MCF 10A (cell line): ENCODE measurements around the gene ZMIZ1. TPM values are rescaled to one million over a fixed set of nuclear protein-coding genes. Genes with fewer than 3 reads are reported as not detected.

Source experiments
- BruUV-seq: library from RNA; stranded (reverse); fragments of 400-500 nt; replicated peaks from 2 replicates; lab custom pipeline; 2021; lab: Mats Ljungman, UMichigan
- CTCF ChIA-PET: fragments of 300-600 bp; sonication (Branson Sonifier 250); formaldehyde crosslinking; extraction: SDS; loops from one replicate; lab custom pipeline; 2021; ENCODE audit warnings: antibody characterized with exemption, inconsistent platforms; lab: Yijun Ruan, JAX
- POLR2A ChIA-PET: fragments of 300-600, 350-650 bp; sonication (Branson Sonifier 250); formaldehyde crosslinking; extraction: SDS; loops from one replicate; lab custom pipeline; 2020; ENCODE audit warnings: antibody characterized with exemption, inconsistent platforms; lab: Yijun Ruan, JAX
- DNase-seq: peaks from one replicate; pipeline ENCODE4 v3.0.0-alpha.2; 2018; ENCODE audit not compliant: unreplicated experiment
- H3K27ac Mint-ChIP-seq: one replicate; pipeline ENCODE4 v1.8.0; 2022; ENCODE audit warnings: mild to moderate bottlenecking, low read depth, mixed read lengths; ENCODE audit not compliant: unreplicated experiment
- H3K27me3 Mint-ChIP-seq: one replicate; pipeline ENCODE4 v1.8.0; 2022; ENCODE audit warnings: mixed read lengths; ENCODE audit not compliant: insufficient read depth, unreplicated experiment
- H3K36me3 Mint-ChIP-seq: one replicate; pipeline ENCODE4 v1.8.0; 2022; ENCODE audit warnings: mild to moderate bottlenecking, moderate library complexity, mixed read lengths; ENCODE audit not compliant: insufficient read depth, unreplicated experiment
- H3K4me1 Mint-ChIP-seq: one replicate; pipeline ENCODE4 v1.8.0; 2022; ENCODE audit warnings: mixed read lengths; ENCODE audit not compliant: insufficient read depth, unreplicated experiment
- H3K4me3 Mint-ChIP-seq: one replicate; pipeline ENCODE4 v1.8.0; 2022; ENCODE audit warnings: mild to moderate bottlenecking, moderate library complexity, mixed read lengths; ENCODE audit not compliant: unreplicated experiment
- H3K9me3 Mint-ChIP-seq: one replicate; pipeline ENCODE4 v1.8.0; 2022; ENCODE audit warnings: mixed read lengths; ENCODE audit not compliant: unreplicated experiment
- intact Hi-C: fragments of 100-400 bp; cut with micrococcal nuclease; formaldehyde crosslinking; loops from 2 replicates; pipeline ENCODE4 v1.14.1; 2022
- total RNA-seq: library from RNA; stranded (reverse); gene quantifications from 2 replicates; pipeline ENCODE4 v1.2.3, GENCODE V29; 2022
- TF ChIP-seq, protein P1 (sequence below): fragments of 200-600 bp; IDR thresholded peaks from one replicate; pipeline ENCODE4 v1.8.0; 2022; ENCODE audit warnings: antibody characterized with exemption, mild to moderate bottlenecking; ENCODE audit not compliant: unreplicated experiment

Gene ZMIZ1
- total RNA-seq, 1 experiment from 2014 or later: 15.5 TPM

DNA sequence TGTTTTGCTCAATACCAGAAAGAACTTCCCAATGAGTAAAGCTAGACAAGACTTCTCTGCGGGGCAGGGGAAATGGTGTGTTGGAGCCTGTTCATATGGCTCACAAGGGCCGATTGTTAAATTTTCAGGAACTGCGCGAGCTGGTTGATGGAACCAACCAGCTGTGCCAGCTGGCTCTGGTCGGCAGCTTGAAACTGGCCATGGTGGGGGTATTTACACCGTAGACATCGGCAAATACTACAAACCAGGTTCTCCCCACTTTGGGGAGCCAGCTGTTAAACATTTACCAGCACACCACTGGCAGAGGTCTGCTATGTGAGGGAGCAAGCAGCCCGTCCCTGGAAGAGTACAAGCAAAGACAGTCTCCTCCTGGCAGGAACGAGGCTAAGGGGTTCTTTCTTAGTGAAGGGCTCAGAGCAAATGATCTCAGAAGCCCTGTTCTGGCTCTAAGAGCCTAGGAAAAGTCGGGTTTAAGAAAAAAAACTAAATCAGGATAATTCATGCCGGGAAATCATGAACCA lies 8.8 kb upstream of the ZMIZ1 start:
- intact Hi-C loops: no loop called here
- H3K27me3 Mint-ChIP-seq: no peaks in the 10 kb centered on the region
- H3K4me3 Mint-ChIP-seq: no peak overlapping the region
- no peak overlapping the region for H3K27ac Mint-ChIP-seq
- TF ChIP-seq, protein P1, sequence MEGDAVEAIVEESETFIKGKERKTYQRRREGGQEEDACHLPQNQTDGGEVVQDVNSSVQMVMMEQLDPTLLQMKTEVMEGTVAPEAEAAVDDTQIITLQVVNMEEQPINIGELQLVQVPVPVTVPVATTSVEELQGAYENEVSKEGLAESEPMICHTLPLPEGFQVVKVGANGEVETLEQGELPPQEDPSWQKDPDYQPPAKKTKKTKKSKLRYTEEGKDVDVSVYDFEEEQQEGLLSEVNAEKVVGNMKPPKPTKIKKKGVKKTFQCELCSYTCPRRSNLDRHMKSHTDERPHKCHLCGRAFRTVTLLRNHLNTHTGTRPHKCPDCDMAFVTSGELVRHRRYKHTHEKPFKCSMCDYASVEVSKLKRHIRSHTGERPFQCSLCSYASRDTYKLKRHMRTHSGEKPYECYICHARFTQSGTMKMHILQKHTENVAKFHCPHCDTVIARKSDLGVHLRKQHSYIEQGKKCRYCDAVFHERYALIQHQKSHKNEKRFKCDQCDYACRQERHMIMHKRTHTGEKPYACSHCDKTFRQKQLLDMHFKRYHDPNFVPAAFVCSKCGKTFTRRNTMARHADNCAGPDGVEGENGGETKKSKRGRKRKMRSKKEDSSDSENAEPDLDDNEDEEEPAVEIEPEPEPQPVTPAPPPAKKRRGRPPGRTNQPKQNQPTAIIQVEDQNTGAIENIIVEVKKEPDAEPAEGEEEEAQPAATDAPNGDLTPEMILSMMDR: no peak
- CTCF ChIA-PET: no interaction called here
- POLR2A ChIA-PET: interaction anchor here (0.7 kb wide), 1 partner anchor 19 kb away, joined by 3 read pairs; no protein-coding TSS in a partner anchor
- BruUV-seq: no TSS peak
- H3K4me1 Mint-ChIP-seq: no peaks in the 10 kb centered on the region
- H3K9me3 Mint-ChIP-seq: no peaks in the 10 kb centered on the region
- no peaks in the 10 kb centered on the region for H3K36me3 Mint-ChIP-seq
- DNase-seq: no peak

DNA sequence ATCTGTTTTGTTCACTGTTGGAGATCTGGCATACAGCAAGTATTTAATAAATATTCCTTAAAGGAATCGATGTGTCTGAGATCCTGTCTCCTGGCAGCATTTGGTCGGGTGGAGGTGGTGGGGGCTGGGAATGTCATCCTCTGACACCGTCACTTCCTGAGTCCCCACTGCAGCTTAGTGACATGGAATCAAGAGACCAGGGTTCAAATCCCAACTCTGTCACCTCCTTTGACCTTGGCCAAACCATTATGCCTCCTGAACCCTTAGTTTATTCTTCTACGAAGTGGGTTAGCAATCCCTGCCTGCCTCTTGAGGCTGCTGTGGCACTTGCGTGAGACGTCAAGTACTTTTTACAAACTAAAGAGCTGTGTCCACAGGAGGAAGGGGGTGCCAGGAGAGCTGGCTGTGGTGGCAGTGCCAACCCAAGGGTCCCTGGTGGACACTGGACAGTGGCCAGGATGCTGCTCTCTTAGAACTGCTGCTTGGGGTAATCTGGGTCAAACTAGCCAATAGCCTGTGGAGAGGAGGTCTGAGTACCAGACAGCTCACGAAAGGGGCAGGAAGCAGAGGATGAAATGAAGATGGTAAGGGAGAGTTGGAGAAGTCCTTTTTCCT lies 8.0 kb upstream of the ZMIZ1 start:
- no peak for DNase-seq
- CTCF ChIA-PET: no interaction called here
- TF ChIP-seq, protein P1: no peak
- no peaks in the 10 kb centered on the region for H3K27me3 Mint-ChIP-seq
- H3K4me1 Mint-ChIP-seq: no peaks in the 10 kb centered on the region
- intact Hi-C loops: no loop called here
- no TSS peak for BruUV-seq
- no peak overlapping the region for H3K4me3 Mint-ChIP-seq
- H3K9me3 Mint-ChIP-seq: no peaks in the 10 kb centered on the region
- no peaks in the 10 kb centered on the region for H3K36me3 Mint-ChIP-seq
- H3K27ac Mint-ChIP-seq: peak overlapping the region; percentile 67
- POLR2A ChIA-PET: interaction anchor here (0.7 kb wide), 1 partner anchor 20 kb away, joined by 3 read pairs; no protein-coding TSS in a partner anchor

DNA sequence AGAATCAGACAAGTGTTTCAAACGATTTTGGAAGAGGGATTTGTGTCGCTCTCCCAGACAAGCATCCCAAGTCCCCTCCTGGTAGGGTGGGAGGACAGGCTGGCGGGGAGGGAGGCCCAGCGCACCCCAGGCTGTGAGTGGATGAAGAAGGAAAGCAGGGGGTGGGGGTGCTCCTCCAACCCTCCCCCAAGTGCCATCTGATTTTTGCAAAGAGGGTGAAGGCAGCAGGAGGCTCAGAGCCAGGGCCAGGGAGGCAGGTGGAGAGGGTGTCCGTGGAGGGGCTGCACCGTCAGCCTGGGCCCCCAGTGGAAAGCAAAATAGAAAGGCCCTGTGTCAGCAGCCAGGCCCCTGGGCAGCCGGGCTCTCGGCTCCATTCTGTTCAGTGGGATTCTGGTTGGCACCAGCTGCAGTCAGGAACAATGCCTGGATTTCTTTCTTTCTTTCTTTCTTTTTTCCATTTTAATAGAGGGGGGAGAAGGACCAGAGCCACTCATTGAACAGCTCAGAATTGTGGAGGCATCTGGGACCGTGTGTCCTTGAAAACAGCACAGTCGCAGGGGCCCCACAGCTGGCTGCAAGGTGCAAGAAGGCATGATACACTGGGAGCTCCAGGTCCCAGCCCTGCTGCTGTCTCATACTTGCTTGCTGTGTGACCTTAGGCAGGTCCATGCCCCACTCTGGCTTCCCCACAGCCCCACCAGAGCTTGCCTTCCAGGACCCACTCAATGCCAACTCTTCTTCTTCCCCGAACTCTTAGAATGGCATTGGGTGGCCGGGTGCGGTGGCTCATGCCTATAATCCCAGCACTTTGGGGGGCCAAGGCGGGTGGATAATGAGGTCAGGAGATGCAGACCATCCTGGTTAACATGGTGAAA lies 7.1 kb upstream of the ZMIZ1 start:
- no peaks in the 10 kb centered on the region for H3K4me1 Mint-ChIP-seq
- ChIA-PET CTCF (interaction anchor here (0.6 kb wide), 1 partner anchor 306 kb away, joined by 3 read pairs; no protein-coding TSS in a partner anchor), POLR2A (no interaction called here)
- no peak for DNase-seq
- intact Hi-C loops: no loop called here
- BruUV-seq: no TSS peak
- TF ChIP-seq, protein P1: no peak
- H3K9me3 Mint-ChIP-seq: no peaks in the 10 kb centered on the region
- no peaks in the 10 kb centered on the region for H3K27me3 Mint-ChIP-seq
- H3K36me3 Mint-ChIP-seq: no peaks in the 10 kb centered on the region
- no peak overlapping the region for H3K4me3 Mint-ChIP-seq
- peak overlapping the region; percentile 67 for H3K27ac Mint-ChIP-seq

DNA sequence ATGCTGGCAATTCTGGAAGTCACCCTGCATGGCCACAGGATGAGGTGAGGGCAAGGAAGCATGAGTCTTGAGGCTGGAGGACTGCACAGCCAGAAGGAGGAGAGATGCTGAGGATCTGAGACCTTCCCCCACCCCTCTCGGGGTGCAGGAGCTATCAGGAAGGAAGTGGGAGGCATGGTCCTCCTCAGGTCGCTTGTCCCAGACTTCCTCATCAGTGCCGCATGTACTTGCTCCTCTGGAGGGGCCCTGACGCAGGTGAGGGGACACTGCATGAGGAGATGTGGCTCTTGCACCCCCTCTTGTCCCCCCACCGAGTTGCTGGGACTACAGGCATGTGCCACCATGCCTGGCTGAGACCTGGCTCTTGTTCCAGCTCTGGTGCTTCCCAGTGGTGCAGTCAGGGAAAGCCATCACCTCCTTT lies 5.7 kb upstream of the ZMIZ1 start:
- no peak for DNase-seq
- no TSS peak for BruUV-seq
- intact Hi-C loops: no loop called here
- H3K36me3 Mint-ChIP-seq: no peaks in the 10 kb centered on the region
- no peaks in the 10 kb centered on the region for H3K9me3 Mint-ChIP-seq
- CTCF ChIA-PET: interaction anchor here (0.7 to 1.6 kb wide), 2 partner anchors 11 to 139 kb away, joined by 3 read pairs; no protein-coding TSS in a partner anchor
- peaks cover 6% of the 10 kb centered on the region for H3K4me1 Mint-ChIP-seq
- no peaks in the 10 kb centered on the region for H3K27me3 Mint-ChIP-seq
- H3K4me3 Mint-ChIP-seq: no peak overlapping the region
- no peak overlapping the region for H3K27ac Mint-ChIP-seq
- TF ChIP-seq, protein P1: no peak
- POLR2A ChIA-PET: no interaction called here
